Muscle of arm (tissue), 12 donors: Measurements from ENCODE around the gene RTCB. TPM values are rescaled to one million over a fixed set of nuclear protein-coding genes. Genes with fewer than 3 reads are reported as not detected.

ENCODE experiments used
- DNase-seq: peaks from one replicate; pipeline ENCODE4 v3.0.0-alpha.2; 2013
- polyA plus RNA-seq, 12 donors: library from polyadenylated mRNA; unstranded; fragments of 120-200 nt; gene quantifications; one replicate each; pipeline ENCODE4 v1.2.1, GENCODE V29; 2013; ENCODE audit not compliant: insufficient read length in 12 of 12

The RTCB gene
- polyA plus RNA-seq, 12 donors = 51.5 to 69.2 (median 59.5) TPM; not detected in 1

DNA sequence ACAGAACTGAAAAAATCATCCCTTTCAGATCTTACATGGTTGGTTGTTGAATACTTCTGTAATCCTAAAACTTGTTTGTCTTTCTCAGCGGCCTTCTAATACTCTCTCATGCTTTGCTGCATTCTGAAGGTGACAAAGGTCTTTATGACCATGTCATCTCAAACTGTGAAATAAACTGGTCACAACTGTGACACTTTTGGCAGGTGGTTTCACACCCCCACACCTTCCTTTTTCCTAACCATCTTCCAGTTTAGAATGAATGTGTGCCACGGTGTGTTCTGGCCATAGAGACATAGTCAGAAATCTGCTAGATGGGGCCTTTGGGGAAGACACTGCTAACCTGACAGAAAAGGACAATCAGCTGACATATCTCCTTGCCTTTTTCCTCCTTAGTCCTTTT lies 69.1 kb downstream of the RTCB start:
- no peak for DNase-seq

DNA sequence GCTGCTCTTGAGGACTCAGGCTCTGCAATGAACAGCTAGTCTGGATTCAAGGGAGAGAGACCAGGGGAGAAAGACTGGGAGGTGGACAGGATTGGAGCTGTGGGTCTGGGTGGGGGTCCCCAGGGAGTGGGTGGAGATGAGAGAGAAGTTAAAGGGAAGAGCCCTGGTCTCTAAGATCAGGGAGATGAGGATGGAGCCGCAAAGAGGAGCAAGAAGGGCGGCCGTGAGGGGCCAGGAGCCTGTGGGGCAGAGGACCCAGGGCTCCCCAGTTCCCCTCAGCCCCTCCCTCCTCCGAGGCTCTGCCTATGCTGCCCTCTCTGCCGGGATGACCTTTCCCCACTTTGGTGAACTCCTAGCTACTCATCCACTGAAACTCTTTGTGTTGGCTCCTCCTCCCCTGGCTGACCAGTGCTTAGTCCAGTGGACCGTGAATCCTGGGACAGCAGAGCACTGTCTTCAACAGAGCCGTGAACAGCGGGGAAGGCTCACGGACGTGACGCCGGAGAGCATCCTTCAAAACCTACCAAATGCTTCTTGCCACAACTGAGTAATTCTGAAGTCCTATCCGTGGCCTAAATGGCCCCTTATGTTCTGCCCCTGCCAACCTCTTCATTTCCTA lies 70.8 kb downstream of the RTCB start:
- DNase-seq = no peak

DNA sequence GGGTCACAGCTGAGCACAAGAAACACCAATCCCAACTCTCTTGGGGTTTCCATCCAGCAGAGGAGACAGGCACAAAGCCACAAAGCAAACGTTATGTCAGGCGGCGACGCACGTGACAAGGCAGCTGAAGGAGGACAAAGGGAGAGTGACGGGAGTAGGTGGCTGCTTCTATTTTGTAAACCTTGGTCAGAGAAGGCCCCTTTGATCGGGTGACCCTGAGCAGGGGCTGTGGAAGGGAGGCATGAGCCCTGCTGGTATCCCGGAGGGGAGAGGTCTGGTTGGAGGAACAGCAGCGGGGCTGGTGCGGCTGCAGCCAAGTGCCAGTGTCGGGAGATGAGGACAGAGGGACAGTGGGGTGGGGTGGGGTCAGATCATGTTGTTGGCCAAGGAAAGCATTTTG lies 71.6 kb downstream of the RTCB start:
- no peak for DNase-seq

DNA sequence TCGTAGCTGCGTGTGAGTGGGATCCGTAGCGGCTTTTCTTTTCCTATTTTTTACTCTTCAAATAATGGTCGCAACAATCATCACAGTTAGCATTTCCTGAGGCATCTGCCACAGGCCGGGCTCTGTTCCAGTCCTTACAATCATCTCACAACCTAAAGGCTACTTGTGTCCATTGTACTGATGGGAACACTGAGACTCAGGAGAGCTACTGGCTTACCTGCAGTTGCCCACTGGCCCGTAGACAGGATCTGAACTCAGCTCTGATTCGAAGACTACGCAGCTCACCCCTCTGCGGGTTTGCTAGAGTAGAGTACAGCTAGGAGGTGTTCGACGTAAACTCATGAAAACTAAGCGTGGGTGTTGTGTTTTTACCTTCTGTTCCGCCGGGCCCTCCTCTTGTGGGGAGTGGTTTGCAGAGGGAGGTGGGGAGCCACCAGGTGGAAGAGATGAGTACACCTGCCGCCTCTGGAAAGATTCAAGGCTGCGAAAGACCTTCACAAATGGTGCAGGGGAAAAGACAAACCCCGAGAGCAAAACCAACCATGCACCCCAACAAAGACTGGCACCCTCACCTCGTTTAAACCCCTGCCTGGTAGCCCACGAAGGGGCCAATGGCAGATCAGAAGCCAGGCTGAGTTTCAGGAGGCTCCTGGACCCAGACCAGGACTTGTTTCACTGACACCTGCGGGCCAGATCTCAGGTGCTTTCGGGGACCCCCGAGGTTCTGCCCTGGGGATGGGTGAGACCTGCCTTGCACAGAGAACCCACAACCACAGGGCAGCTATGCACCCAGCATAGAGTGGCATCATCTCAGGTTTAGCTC lies 72.6 kb downstream of the RTCB start:
- no peak for DNase-seq

DNA sequence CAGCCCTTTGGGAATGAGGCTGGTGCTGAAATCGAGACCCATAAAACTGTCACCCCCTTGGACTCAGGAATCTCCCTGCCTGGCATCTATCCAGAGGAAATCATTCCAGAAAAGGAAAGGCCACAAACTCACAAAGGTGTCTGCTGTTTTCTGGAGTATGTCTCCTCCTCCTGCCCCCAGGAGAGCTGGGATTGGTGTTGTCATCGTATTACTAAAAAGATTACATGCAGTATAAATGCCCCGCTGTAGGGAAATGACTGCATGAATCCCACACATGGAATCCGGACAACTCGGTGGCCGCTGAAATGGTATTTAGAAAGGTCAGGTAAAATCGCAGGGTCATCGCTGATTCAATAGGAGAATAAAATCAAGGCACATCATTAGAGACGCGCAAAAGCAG lies 73.3 kb downstream of the RTCB start:
- no peak for DNase-seq

Other genes with a start within 250 kb of the RTCB start
- gene RFPL2, start 207.2 kb downstream of the RTCB start, polyA plus RNA-seq = under 1 TPM in 1 of 12 donors, not detected in 11; 0.15 TPM
- 1 to 10 TPM in 3 of 12 donors, under 1 TPM in 7, not detected in 2; 0.48 to 2.1 (median 0.89) TPM for gene SLC5A4, start 156.9 kb downstream of the RTCB start, polyA plus RNA-seq
- gene RFPL3, start 54.4 kb downstream of the RTCB start, polyA plus RNA-seq = under 1 TPM in 2 of 12 donors, not detected in 10; 0.31 to 0.40 TPM
- not detected for gene BPIFC, start 52.2 kb upstream of the RTCB start, polyA plus RNA-seq
- gene FBXO7, start 62.6 kb upstream of the RTCB start, polyA plus RNA-seq = 10 to 100 TPM in 11 of 12 donors, not detected in 1; 45.1 to 88.2 (median 70.9) TPM